ENCODE results near the gene ASRGL1. TPM values are rescaled to one million over a fixed set of nuclear protein-coding genes. Genes with fewer than 3 reads are reported as not detected.

Gene ASRGL1
- total and polyA plus RNA-seq, 2 of the 13 experiments (the other 11 are each of a cell fraction or from before 2014, with no cell fraction given), result 50.8 to 97.5 TPM

DNA sequence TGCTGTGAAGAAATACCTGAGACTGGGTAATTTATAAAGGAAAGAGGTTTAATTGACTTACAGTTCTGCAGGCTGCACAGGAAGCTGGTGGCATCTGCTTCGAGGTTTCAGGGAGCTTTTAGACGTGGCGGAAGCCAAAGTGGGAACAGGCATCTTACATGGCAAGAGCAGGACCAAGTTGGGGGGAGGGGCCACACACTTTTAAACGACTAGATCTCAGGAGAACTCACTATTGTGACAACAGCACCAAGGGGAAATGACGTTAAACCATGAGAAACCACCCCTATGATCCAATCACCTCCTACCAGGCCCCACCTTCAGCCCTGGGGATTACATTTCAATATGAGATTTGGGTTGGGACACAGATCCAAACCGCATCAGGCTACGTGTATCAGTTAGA is 27.3 kb upstream of the ASRGL1 start:
- BruUV-seq (replicated peaks), result no TSS peak

DNA sequence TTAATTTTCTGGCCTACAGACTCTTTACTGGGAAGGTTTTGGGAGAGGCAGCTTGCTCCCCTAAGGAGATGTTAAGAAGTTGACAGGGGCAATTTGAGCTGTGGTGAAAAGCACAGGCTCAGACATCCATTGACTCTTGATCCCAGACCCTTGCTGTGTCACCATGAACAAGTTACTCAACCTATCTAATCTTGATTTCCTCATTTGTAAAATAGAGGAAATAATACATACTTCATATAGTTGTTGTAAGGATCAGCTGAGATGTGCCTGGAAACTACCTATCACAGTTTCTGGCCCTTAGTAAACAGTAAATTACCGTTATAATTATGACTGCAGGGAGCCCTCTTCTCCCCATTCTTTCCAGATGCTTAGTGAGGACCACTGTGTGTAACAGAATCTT is 21.8 kb upstream of the ASRGL1 start:
- POLR2A ChIA-PET, result no interaction called here
- TF ChIP-seq, protein P1, sequence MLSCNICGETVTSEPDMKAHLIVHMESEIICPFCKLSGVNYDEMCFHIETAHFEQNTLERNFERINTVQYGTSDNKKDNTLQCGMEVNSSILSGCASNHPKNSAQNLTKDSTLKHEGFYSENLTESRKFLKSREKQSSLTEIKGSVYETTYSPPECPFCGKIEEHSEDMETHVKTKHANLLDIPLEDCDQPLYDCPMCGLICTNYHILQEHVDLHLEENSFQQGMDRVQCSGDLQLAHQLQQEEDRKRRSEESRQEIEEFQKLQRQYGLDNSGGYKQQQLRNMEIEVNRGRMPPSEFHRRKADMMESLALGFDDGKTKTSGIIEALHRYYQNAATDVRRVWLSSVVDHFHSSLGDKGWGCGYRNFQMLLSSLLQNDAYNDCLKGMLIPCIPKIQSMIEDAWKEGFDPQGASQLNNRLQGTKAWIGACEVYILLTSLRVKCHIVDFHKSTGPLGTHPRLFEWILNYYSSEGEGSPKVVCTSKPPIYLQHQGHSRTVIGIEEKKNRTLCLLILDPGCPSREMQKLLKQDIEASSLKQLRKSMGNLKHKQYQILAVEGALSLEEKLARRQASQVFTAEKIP (CRISPR knock-in tag; IDR thresholded peaks at IDR 0.05; ENCODE audit: borderline replicate concordance), result no peak
- TF ChIP-seq MBD4 (IDR thresholded peaks at IDR 0.05; ENCODE audit: borderline replicate concordance, low read length) (no peak), GPN1 (CRISPR knock-in tag; IDR thresholded peaks at IDR 0.05; ENCODE audit: borderline replicate concordance) (no peak), MTA1 (CRISPR knock-in tag; IDR thresholded peaks at IDR 0.05; ENCODE audit: borderline replicate concordance) (no peak), ZNF124 (CRISPR knock-in tag; IDR thresholded peaks at IDR 0.05) (no peak), HDAC2 (CRISPR knock-in tag; IDR thresholded peaks at IDR 0.05) (no peak), ZNF781 (CRISPR knock-in tag; IDR thresholded peaks at IDR 0.05; ENCODE audit: borderline replicate concordance, not compliant biosample characterization) (no peak)
- TF ChIP-seq, protein P2, sequence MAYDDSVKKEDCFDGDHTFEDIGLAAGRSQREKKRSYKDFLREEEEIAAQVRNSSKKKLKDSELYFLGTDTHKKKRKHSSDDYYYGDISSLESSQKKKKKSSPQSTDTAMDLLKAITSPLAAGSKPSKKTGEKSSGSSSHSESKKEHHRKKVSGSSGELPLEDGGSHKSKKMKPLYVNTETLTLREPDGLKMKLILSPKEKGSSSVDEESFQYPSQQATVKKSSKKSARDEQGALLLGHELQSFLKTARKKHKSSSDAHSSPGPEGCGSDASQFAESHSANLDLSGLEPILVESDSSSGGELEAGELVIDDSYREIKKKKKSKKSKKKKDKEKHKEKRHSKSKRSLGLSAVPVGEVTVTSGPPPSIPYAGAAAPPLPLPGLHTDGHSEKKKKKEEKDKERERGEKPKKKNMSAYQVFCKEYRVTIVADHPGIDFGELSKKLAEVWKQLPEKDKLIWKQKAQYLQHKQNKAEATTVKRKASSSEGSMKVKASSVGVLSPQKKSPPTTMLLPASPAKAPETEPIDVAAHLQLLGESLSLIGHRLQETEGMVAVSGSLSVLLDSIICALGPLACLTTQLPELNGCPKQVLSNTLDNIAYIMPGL (CRISPR knock-in tag; IDR thresholded peaks at IDR 0.05; ENCODE audit: borderline replicate concordance in 1 of 2, low read depth in 1 of 2), result no peak
- TF ChIP-seq, protein P3, sequence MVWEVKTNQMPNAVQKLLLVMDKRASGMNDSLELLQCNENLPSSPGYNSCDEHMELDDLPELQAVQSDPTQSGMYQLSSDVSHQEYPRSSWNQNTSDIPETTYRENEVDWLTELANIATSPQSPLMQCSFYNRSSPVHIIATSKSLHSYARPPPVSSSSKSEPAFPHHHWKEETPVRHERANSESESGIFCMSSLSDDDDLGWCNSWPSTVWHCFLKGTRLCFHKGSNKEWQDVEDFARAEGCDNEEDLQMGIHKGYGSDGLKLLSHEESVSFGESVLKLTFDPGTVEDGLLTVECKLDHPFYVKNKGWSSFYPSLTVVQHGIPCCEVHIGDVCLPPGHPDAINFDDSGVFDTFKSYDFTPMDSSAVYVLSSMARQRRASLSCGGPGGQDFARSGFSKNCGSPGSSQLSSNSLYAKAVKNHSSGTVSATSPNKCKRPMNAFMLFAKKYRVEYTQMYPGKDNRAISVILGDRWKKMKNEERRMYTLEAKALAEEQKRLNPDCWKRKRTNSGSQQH (CRISPR knock-in tag; IDR thresholded peaks at IDR 0.05; ENCODE audit: low read depth), result no peak

More for the DNA sequence above, 27.3 kb upstream of the ASRGL1 start:
- TF ChIP-seq, protein P4, sequence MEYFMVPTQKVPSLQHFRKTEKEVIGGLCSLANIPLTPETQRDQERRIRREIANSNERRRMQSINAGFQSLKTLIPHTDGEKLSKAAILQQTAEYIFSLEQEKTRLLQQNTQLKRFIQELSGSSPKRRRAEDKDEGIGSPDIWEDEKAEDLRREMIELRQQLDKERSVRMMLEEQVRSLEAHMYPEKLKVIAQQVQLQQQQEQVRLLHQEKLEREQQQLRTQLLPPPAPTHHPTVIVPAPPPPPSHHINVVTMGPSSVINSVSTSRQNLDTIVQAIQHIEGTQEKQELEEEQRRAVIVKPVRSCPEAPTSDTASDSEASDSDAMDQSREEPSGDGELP (IDR thresholded peaks at IDR 0.05; ENCODE audit: borderline replicate concordance, low read depth), result no peak
- no peak for TF ChIP-seq MAFF (IDR thresholded peaks at IDR 0.05; ENCODE audit: low read depth, low read length)
- no peak for TF ChIP-seq KDM3A (CRISPR knock-in tag; IDR thresholded peaks at IDR 0.05; ENCODE audit: low read depth)
- ChIA-PET CTCF (ENCODE audit: low intra/inter-chr PET ratio, low total read pairs) (interaction anchor here (2.4 to 2.5 kb wide), 2 partner anchors 65 to 92 kb away, joined by 24 to 34 read pairs; no protein-coding TSS in a partner anchor), POLR2A (no interaction called here)
- Histone ChIP-seq H3K79me2 (ENCODE audit: insufficient read depth, low read length) (no peaks in the 10 kb centered on the region), H2AFZ (ENCODE audit: low read length) (no peak overlapping the region), H3K27ac (ENCODE audit: extremely low read length, insufficient read depth, low read length) (no peak overlapping the region), H3K4me3 (replicated peaks in 1 of 3; ENCODE audit: insufficient read depth in 1 of 3, low read depth in 2 of 3, low read length in 3 of 3) (no peak overlapping the region), H3K9ac (ENCODE audit: insufficient read depth, low read depth, low read length) (no peak overlapping the region), H3K9me3 (ENCODE audit: low read length) (no peaks in the 10 kb centered on the region), H3K4me1 (ENCODE audit: insufficient read depth, low read length) (no peaks in the 10 kb centered on the region), H3K4me2 (ENCODE audit: low read depth, low read length) (no peak overlapping the region), H4K20me1 (ENCODE audit: insufficient read depth, low read length) (no peaks in the 10 kb centered on the region), H3K27me3 (ENCODE audit: control insufficient read depth in 1 of 2, insufficient read depth in 2 of 2, low read length in 2 of 2) (peaks cover 2 to 13% of the 10 kb centered on the region in 2 experiments; a peak in 3 of 5 replicates), H3K36me3 (replicated peaks in 1 of 2; ENCODE audit: control insufficient read depth in 1 of 2, insufficient read depth in 2 of 2, low read length in 2 of 2) (no peaks in the 10 kb centered on the region)
- 37% methylated on average over 7 of the region's 7 CpGs for WGBS (ENCODE audit: low lambda C conversion rate)
- FAIRE-seq (no peak), ATAC-seq (no peak), DNase-seq (ENCODE audit: low spot score) (no peak)
- intact Hi-C loops (cut with micrococcal nuclease; ENCODE audit: unreplicated experiment), result no loop called here
- in situ Hi-C loops (cut with HindIII; ENCODE audit: extremely low pct_ligation_motif_present, low pct_unique_long_range_greater_than_20kb), result loop anchor here (5.0 kb wide), 2 partner anchors 68 to 93 kb away; partner anchors contain the start of gene SCGB1D2

More for the DNA sequence above, 21.8 kb upstream of the ASRGL1 start:
- BruUV-seq (replicated peaks), result no TSS peak
- no peaks in the 10 kb centered on the region for H3K4me1 ChIP-seq (ENCODE audit: insufficient read depth, low read length)
- H3K9me3 ChIP-seq (ENCODE audit: low read length), result no peaks in the 10 kb centered on the region
- H4K20me1 ChIP-seq (ENCODE audit: insufficient read depth, low read length), result no peaks in the 10 kb centered on the region
- in situ Hi-C loops (cut with HindIII; ENCODE audit: extremely low pct_ligation_motif_present, low pct_unique_long_range_greater_than_20kb) (no loop called here), intact Hi-C loops (cut with micrococcal nuclease; ENCODE audit: unreplicated experiment) (no loop called here)
- FAIRE-seq, result no peak
- no peaks in the 10 kb centered on the region for H3K79me2 ChIP-seq (ENCODE audit: insufficient read depth, low read length)
- CTCF ChIA-PET (ENCODE audit: low intra/inter-chr PET ratio, low total read pairs), result no interaction called here
- H3K4me3 ChIP-seq (replicated peaks in 1 of 3; ENCODE audit: insufficient read depth in 1 of 3, low read depth in 2 of 3, low read length in 3 of 3), result no peak overlapping the region
- 0% methylated on average over 1 of the region's 1 CpG for WGBS (ENCODE audit: low lambda C conversion rate)
- no peak for DNase-seq (ENCODE audit: low spot score)
- H3K27ac ChIP-seq (ENCODE audit: extremely low read length, insufficient read depth, low read length), result no peak overlapping the region
- ATAC-seq, result no peak
- no peak overlapping the region for H3K9ac ChIP-seq (ENCODE audit: insufficient read depth, low read depth, low read length)
- no peak overlapping the region for H2AFZ ChIP-seq (ENCODE audit: low read length)
- H3K36me3 ChIP-seq (replicated peaks in 1 of 2; ENCODE audit: control insufficient read depth in 1 of 2, insufficient read depth in 2 of 2, low read length in 2 of 2), result no peaks in the 10 kb centered on the region
- peaks cover 2 to 26% of the 10 kb centered on the region in 2 experiments; a peak in 4 of 5 replicates for H3K27me3 ChIP-seq (ENCODE audit: control insufficient read depth in 1 of 2, insufficient read depth in 2 of 2, low read length in 2 of 2)
- no peak overlapping the region for H3K4me2 ChIP-seq (ENCODE audit: low read depth, low read length)

All from HepG2 (cell line).